K562 (cell line): ENCODE data around the gene SPINT1. TPM values are rescaled to one million over a fixed set of nuclear protein-coding genes. Genes with fewer than 3 reads are reported as not detected.

Experiments used
- ATF3 ChIP-seq, 2 experiments: fragments of 450-650 bp in 1 of 2; sonication (generic) in 1 of 2; formaldehyde crosslinking in 1 of 2; IDR thresholded peaks in 1 of 2; conservative IDR thresholded peaks in 1 of 2; 2 replicates each; pipeline versions ENCODE4 v1.6.1 to v1.8.1; 2016 to 2023; ENCODE audit warnings: mild to moderate bottlenecking in 2 of 2, moderate library complexity in 2 of 2, inconsistent platforms in 1 of 2, missing genetic modification reagents in 1 of 2
- BCLAF1 ChIP-seq, 2 experiments: fragments of 450-650 bp in 1 of 2; IDR thresholded peaks; 2 replicates each; pipeline ENCODE4 v1.6.1; 2011 to 2017; ENCODE audit warnings: low read depth in 2 of 2, antibody characterized with exemption in 1 of 2, borderline replicate concordance in 1 of 2, low read length in 1 of 2, mild to moderate bottlenecking in 1 of 2, mixed read lengths in 1 of 2; ENCODE audit not compliant: control insufficient read depth in 1 of 2
- CBX2 ChIP-seq: fragments of 200-600 bp; sonication (generic); IDR thresholded peaks from one replicate; pipeline ENCODE4 v1.6.1; 2012; ENCODE audit warnings: mild to moderate bottlenecking, low read length, inconsistent platforms; ENCODE audit not compliant: insufficient read depth, poor library complexity, severe bottlenecking
- MAFF ChIP-seq: IDR thresholded peaks from 2 replicates; pipeline ENCODE4 v1.6.1; 2012; ENCODE audit warnings: low read length, improper control_type of control experiment
- MAFK ChIP-seq: IDR thresholded peaks from 2 replicates; pipeline ENCODE4 v1.6.1; 2011; ENCODE audit warnings: low read length, improper control_type of control experiment
- MYNN ChIP-seq, 2 experiments: sonication (generic); formaldehyde crosslinking in 1 of 2; IDR thresholded peaks; 2 replicates each; pipeline versions ENCODE4 v1.5.0 to v1.6.1; 2016 to 2020; ENCODE audit warnings: antibody characterized with exemption in 1 of 2, missing genetic modification reagents in 1 of 2
- NFRKB ChIP-seq: fragments of 450-650 bp; IDR thresholded peaks from 2 replicates; pipeline ENCODE4 v1.6.1; 2016; ENCODE audit warnings: low read depth
- POU5F1 ChIP-seq: fragments of 150-350 bp; IDR thresholded peaks from 2 replicates; pipeline ENCODE4 v1.6.1; 2014; ENCODE audit warnings: borderline replicate concordance, low read length, low read depth, mild to moderate bottlenecking; ENCODE audit not compliant: partially characterized antibody
- PYGO2 ChIP-seq: fragments of 450-650 bp; IDR thresholded peaks from 2 replicates; pipeline ENCODE4 v1.6.1; 2016; ENCODE audit warnings: mild to moderate bottlenecking, missing genetic modification characterization, moderate library complexity, missing compliant biosample characterization
- TRIM24 ChIP-seq, 2 experiments: fragments of 450-650 bp; IDR thresholded peaks; 2 replicates each; pipeline ENCODE4 v1.6.1; 2016
- ZNF551 ChIP-seq: fragments of 250-450 bp; sonication (Bioruptor Pico); IDR thresholded peaks from 2 replicates; pipeline ENCODE4 v1.5.0; 2021; ENCODE audit warnings: mild to moderate bottlenecking, moderate library complexity
- polyA plus RNA-seq, 8 experiments: library from polyadenylated mRNA; depleted of rRNA in 4 of 8; stranded (reverse) in 5 of 8; unstranded in 3 of 8; fragments of >200 nt; fragmentation: Nextera tagmentation in 2 of 8; fragmentation: Illumina TruSeq in 1 of 8; extraction: Ambion mirVana in 2 of 8; extraction: Trizol in 1 of 8; gene quantifications; 2 replicates each; pipeline versions ENCODE4 v1.2.1 to v1.2.3, GENCODE V29; 2011 to 2014; ENCODE audit warnings: inconsistent platforms in 1 of 8, missing spikeins in 1 of 8
- total RNA-seq, 7 experiments: library from RNA; depleted of rRNA in 6 of 7; stranded (reverse); fragments of >200 nt in 6 of 7; fragmentation: Illumina TruSeq in 2 of 7; extraction: Trizol in 2 of 7; gene quantifications; 2 replicates each; pipeline versions ENCODE4 v1.2.1 to v1.2.3, GENCODE V29; 2011 to 2021; ENCODE audit warnings: low replicate concordance in 1 of 7
- TF ChIP-seq, protein P1 (sequence below), 2 experiments: IDR thresholded peaks in 1 of 2; conservative IDR thresholded peaks in 1 of 2; 2 replicates each; pipeline ENCODE4 v1.6.1; 2016; ENCODE audit warnings: low read depth in 2 of 2, mild to moderate bottlenecking in 1 of 2, missing compliant biosample characterization in 1 of 2, missing genetic modification characterization in 1 of 2, moderate library complexity in 1 of 2
- TF ChIP-seq, protein P2 (sequence below): sonication (generic); formaldehyde crosslinking; IDR thresholded peaks from 2 replicates; pipeline ENCODE4 v1.5.0; 2020; ENCODE audit warnings: missing genetic modification reagents

SPINT1 gene
- total and polyA plus RNA-seq, 9 of the 15 experiments (the other 6 are each of a cell fraction or from before 2014, with no cell fraction given): 0.78 to 4.5 (median 1.5) TPM

DNA sequence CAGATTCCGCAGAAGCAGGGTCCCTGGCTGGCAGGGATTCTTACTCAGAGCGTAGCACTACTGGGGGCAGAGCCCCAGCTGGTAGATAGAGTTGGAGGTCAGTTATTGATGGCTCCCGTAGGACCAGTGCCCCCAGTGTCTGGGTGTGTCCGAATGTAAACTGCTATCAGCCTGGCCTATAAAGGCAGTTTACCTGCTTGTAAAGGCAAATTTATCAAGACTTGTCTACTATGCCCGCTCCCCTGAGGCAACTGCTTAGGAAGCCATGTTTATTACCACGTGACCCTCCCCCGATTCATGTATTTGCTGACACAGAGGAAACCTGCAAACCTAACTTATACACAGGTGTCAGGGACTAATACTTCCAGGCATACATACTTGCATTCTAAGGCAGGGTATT lies 14.7 kb upstream of the SPINT1 start (continued):
- TF ChIP-seq, protein P1, sequence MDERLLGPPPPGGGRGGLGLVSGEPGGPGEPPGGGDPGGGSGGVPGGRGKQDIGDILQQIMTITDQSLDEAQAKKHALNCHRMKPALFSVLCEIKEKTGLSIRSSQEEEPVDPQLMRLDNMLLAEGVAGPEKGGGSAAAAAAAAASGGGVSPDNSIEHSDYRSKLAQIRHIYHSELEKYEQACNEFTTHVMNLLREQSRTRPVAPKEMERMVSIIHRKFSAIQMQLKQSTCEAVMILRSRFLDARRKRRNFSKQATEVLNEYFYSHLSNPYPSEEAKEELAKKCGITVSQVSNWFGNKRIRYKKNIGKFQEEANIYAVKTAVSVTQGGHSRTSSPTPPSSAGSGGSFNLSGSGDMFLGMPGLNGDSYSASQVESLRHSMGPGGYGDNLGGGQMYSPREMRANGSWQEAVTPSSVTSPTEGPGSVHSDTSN (CRISPR knock-in tag; IDR thresholded peaks at IDR 0.05; ENCODE audit: low read depth): no peak
- TF ChIP-seq, protein P1 (tag; conservative IDR thresholded peaks at IDR 0.05; ENCODE audit: low read depth): no peak
- TF ChIP-seq CBX2 (no peak), PYGO2 (no peak), MYNN (IDR thresholded peaks at IDR 0.05) (no peak), MYNN (CRISPR knock-in tag; IDR thresholded peaks at IDR 0.05) (no peak), ATF3 (IDR thresholded peaks at IDR 0.05) (no peak), ATF3 (CRISPR knock-in tag; conservative IDR thresholded peaks at IDR 0.05) (no peak), POU5F1 (no peak), BCLAF1 (IDR thresholded peaks at IDR 0.05; ENCODE audit: borderline replicate concordance in 1 of 2, control insufficient read depth in 1 of 2, low read depth in 2 of 2, low read length in 1 of 2) (no peak), MAFK (0 out of 2 replicates have a peak, but pooled peaks have one; percentile 48), ZNF551 (no peak), MAFF (peak; percentile 70), TRIM24 (IDR thresholded peaks at IDR 0.05) (no peak), NFRKB (no peak)
- TF ChIP-seq, protein P2, sequence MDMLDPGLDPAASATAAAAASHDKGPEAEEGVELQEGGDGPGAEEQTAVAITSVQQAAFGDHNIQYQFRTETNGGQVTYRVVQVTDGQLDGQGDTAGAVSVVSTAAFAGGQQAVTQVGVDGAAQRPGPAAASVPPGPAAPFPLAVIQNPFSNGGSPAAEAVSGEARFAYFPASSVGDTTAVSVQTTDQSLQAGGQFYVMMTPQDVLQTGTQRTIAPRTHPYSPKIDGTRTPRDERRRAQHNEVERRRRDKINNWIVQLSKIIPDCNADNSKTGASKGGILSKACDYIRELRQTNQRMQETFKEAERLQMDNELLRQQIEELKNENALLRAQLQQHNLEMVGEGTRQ: peak; percentile 63
